GM08714 (cell line): ENCODE measurements around the gene NOTCH3.

Experiments
- H3K4me3 ChIP-seq: fragments of 200-500 bp; sonication (Bioruptor generic); 2 replicates; pipeline ENCODE4 v1.5.1; 2014; ENCODE audit warnings: mild to moderate bottlenecking, low read length, inconsistent platforms
- ZNF274 ChIP-seq: IDR thresholded peaks from 2 replicates; pipeline ENCODE4 v1.6.1; 2012; ENCODE audit warnings: mild to moderate bottlenecking, low read depth, low read length

Gene NOTCH3

DNA sequence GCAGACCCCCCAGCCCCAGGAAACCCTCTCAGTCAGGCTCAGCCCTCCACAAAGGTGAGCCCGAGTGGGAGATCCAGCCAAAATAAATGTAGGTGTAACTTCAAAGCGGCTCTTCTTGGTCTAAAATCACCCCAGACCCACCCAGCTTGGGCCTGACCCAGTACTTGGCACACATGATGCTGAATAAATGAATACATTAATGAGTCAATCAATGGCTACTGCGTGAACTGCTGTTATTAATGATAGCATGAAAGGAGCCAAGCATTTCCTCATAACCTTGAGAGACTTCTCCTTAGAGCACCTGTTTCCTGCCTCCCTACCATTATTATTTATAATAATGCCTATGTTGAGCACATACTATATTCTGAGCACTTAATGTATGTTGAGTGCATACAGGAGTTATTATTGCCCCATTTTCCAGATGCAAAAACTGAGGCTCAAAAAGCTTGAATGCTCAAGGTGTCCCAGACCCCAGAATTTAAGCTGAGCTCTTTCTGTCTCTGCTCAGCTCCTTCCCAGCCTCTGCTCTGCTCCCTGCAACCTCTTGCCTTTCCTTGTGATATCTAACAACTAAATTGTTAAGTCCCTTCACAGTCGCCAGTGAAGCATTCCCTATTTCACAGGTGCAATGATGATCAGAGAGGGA lies 4.3 kb downstream of the NOTCH3 start:
- H3K4me3 ChIP-seq = no peak overlapping the region
- no peak for TF ChIP-seq ZNF274

- H3K4me3 ChIP-seq = no peak overlapping the region
- TF ChIP-seq ZNF274 = no peak
These were observed 5.1 kb downstream of the NOTCH3 start for GRCh38 chr19:15195371-15196334.

DNA sequence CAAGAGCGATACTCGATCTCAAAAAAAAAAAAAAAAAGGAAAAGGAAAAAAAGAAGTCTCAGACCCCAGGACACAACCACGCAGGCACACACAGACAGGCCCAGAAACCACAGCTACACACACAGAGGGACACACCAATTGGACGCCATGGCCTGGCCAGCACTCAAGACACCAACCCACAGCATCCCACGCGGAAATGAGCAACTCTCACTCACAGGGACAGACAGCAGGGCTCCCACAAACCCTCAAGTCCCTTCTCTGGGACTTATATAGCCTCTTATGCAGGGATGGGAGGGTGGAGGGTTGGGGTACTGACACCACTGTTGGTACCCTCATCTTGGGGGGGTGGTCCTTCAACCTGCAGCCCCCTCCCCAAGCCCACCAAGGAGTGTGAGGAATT lies 5.9 kb downstream of the NOTCH3 start:
- TF ChIP-seq ZNF274 = no peak
- H3K4me3 ChIP-seq = no peak overlapping the region

- no peak overlapping the region for H3K4me3 ChIP-seq
- no peak for TF ChIP-seq ZNF274
These were observed 8.8 kb downstream of the NOTCH3 start for GRCh38 chr19:15191982-15192381.

- no peak for TF ChIP-seq ZNF274
- H3K4me3 ChIP-seq = no peak overlapping the region
These were observed 9.3 kb downstream of the NOTCH3 start for GRCh38 chr19:15191514-15191913.

DNA sequence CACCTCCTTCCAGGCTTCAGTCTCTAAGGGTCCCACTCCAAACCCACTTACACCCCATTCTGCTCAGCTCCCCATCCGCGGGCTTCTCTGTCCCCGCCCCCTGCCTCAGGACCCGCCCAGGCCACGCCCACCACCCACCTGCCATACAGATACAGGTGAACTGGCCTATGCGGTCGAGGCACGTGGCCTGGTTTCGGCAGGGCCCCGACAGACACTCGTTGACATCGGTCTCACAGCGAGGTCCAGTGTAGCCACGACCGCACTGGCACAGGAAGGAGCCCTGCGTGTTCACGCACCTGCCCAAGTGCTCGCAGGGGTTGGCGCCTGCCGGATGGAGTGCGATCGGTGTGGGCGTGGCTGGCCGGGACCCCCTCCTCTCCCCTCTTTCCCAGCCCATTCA lies 11.9 kb downstream of the NOTCH3 start:
- no peak overlapping the region for H3K4me3 ChIP-seq
- no peak for TF ChIP-seq ZNF274

GRCh38 chr19:15187026-15188007 lies 13.5 kb downstream of the NOTCH3 start:
- TF ChIP-seq ZNF274 = no peak
- H3K4me3 ChIP-seq = no peak overlapping the region

GRCh38 chr19:15185188-15185587 lies 15.6 kb downstream of the NOTCH3 start:
- H3K4me3 ChIP-seq = no peak overlapping the region
- TF ChIP-seq ZNF274 = no peak

- no peak overlapping the region for H3K4me3 ChIP-seq
- TF ChIP-seq ZNF274 = no peak
These were observed 16.0 kb downstream of the NOTCH3 start for GRCh38 chr19:15184776-15185175.

GRCh38 chr19:15181394-15181793 lies 19.4 kb downstream of the NOTCH3 start:
- no peak for TF ChIP-seq ZNF274
- no peak overlapping the region for H3K4me3 ChIP-seq

GRCh38 chr19:15180451-15181390 lies 20.1 kb downstream of the NOTCH3 start:
- TF ChIP-seq ZNF274 = no peak
- no peak overlapping the region; the same call in 1 of the 2 replicates for H3K4me3 ChIP-seq

DNA sequence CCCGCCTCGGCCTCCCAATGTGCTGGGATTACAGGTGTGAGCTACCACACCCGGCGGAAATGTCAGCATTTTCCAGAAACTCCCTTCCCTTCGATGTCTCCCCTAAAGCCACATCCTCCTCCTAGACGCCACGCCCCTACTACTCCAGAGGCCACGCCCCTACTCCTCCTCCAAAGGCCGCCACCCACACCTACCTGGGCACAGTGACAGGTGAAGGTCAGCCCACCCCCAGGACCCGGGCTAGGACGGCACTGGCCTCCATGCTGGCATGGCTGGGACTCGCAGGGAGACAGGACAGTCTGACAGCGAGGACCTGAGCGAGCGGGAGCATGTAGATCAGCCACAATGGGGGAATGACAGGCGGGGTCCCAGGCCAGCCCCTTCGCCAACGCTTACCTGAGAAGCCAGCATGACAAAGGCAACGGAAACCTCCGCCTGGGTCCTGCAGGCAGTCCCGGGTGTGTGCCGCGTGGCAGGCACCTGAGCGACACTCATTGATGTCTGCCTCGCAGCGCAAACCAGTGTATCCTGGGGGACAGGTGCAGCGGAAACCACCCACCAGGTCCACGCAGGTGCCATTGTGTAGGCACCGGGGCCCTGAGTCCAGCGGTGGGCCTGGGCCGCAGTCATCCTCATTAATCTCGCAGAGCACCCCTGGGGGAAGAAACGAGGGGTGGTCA lies 22.0 kb downstream of the NOTCH3 start:
- no peak for TF ChIP-seq ZNF274
- no peak overlapping the region for H3K4me3 ChIP-seq
